Transverse colon (tissue), 3 donors: ENCODE measurements around the gene RUSF1.

ENCODE experiments used
- CTCF ChIP-seq, 5 experiments: fragments of 200-600 bp in 3 of 5; fragments of 450-650 bp in 2 of 5; sonication (generic) in 3 of 5; IDR thresholded peaks; 1 replicate in 2 of 5; 2 replicates in 3 of 5; pipeline ENCODE4 v1.5.1; 2016 to 2017; ENCODE audit warnings: antibody characterized with exemption in 5 of 5, inconsistent platforms in 3 of 5, mild to moderate bottlenecking in 2 of 5, moderate library complexity in 1 of 5
- EP300 ChIP-seq: sonication (generic); formaldehyde crosslinking; IDR thresholded peaks from one replicate; pipeline ENCODE4 v1.6.1; 2017; ENCODE audit warnings: antibody characterized with exemption, low read depth
- POLR2A ChIP-seq: fragments of 450-650 bp; IDR thresholded peaks from one replicate; pipeline ENCODE4 v1.6.1; 2016; ENCODE audit warnings: antibody characterized with exemption, mild to moderate bottlenecking, moderate library complexity

GRCh38 chr16:31527734-31528274 lies 19.6 kb upstream of the RUSF1 start, which contains the start of gene AHSP:
- no peak for TF ChIP-seq POLR2A
- TF ChIP-seq CTCF (IDR thresholded peaks at IDR 0.05) = no peak
- TF ChIP-seq EP300 = no peak
